Neural cell (in vitro differentiated cells): ENCODE measurements around the gene UNC5C.

Experiments
- CTCF ChIP-seq: fragments of 450-650 bp; IDR thresholded peaks from 2 replicates; pipeline ENCODE4 v1.5.1; 2014; ENCODE audit warnings: antibody characterized with exemption, mild to moderate bottlenecking, moderate library complexity; ENCODE audit not compliant: poor library complexity, severe bottlenecking
- EP300 ChIP-seq: fragments of 450-650 bp; conservative IDR thresholded peaks from 2 replicates; pipeline ENCODE4 v1.6.1; 2014; ENCODE audit warnings: antibody characterized with exemption, mild to moderate bottlenecking, moderate library complexity; ENCODE audit not compliant: poor library complexity, severe bottlenecking
- EZH2 ChIP-seq: fragments of 200-600, 300-800 bp; shearing (Covaris generic), sonication (generic); IDR thresholded peaks from 2 replicates; pipeline ENCODE4 v1.6.1; 2014; ENCODE audit warnings: antibody characterized with exemption, low read length, borderline replicate concordance, mild to moderate bottlenecking; ENCODE audit not compliant: insufficient read depth, poor library complexity, severe bottlenecking
- MXI1 ChIP-seq: fragments of 450-650 bp; conservative IDR thresholded peaks from 2 replicates; pipeline ENCODE4 v1.6.1; 2014; ENCODE audit warnings: antibody characterized with exemption, mild to moderate bottlenecking; ENCODE audit not compliant: poor library complexity, severe bottlenecking
- POLR2AphosphoS5 ChIP-seq: IDR thresholded peaks from 2 replicates; pipeline ENCODE4 v1.6.1; 2012
- RAD21 ChIP-seq: fragments of 450-650 bp; conservative IDR thresholded peaks from 2 replicates; pipeline ENCODE4 v1.6.1; 2014; ENCODE audit warnings: antibody characterized with exemption, mild to moderate bottlenecking, moderate library complexity
- REST ChIP-seq: IDR thresholded peaks from 2 replicates; pipeline ENCODE4 v1.6.1; 2012; ENCODE audit warnings: borderline replicate concordance

DNA sequence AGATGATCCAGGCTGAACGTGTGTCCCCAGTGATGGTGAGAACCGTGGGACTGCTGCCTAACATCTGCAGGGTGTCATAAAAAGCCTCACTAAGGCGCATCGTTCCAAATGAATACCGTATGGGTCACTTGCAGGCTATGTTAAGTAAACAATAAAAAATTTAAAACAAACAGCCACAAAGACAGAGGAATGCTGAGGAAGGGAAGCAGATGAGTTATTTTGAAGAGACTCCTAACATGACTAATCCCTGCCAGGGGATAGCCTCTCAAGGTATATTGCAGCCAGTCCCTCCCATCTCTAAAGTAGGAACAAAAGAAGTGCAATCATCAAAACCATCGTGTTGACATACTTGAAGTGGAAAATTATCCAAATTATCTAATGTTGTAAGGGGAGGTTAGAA is 83.8 kb downstream of the UNC5C start:
- TF ChIP-seq EZH2 (no peak), EP300 (no peak), CTCF (no peak), POLR2AphosphoS5 (no peak), RAD21 (no peak), REST (no peak), MXI1 (no peak)
